NCI-H2029 (cell line): Measurements from ENCODE around the gene BLM.
A peak's percentile ranks its signal among the peaks of the same experiment; 100 is the strongest.
"Not testable (repeated sequence)": the region's sequence is repeated elsewhere in the genome, so short reads cannot be mapped to it uniquely, and the experiment has no call there.

Source experiments
- DNase-seq: peaks from one replicate; lab custom pipeline; 2025; lab: John Stamatoyannopoulos, UW

BLM gene

GRCh38 chr15:90822204-90822955, 105.2 kb downstream of the BLM start:
- DNase-seq: no peak

- DNase-seq: no peak
Measured at GRCh38 chr15:90823455-90823974, 106.4 kb downstream of the BLM start.

GRCh38 chr15:90825115-90825899, 108.2 kb downstream of the BLM start:
- DNase-seq: not testable (repeated sequence)

GRCh38 chr15:90826206-90826885, 109.2 kb downstream of the BLM start:
- not testable (repeated sequence) for DNase-seq

- DNase-seq: no peak
Measured at GRCh38 chr15:90826886-90827435, 109.8 kb downstream of the BLM start.

- DNase-seq: no peak
Measured at GRCh38 chr15:90828111-90828510, 111.0 kb downstream of the BLM start.

GRCh38 chr15:90829126-90829525, 112.0 kb downstream of the BLM start:
- DNase-seq: no peak

GRCh38 chr15:90829942-90830440, 112.8 kb downstream of the BLM start:
- DNase-seq: no peak

- no peak for DNase-seq
Measured at GRCh38 chr15:90834626-90835025, 117.5 kb downstream of the BLM start.

GRCh38 chr15:90836296-90836871, 119.2 kb downstream of the BLM start:
- DNase-seq: no peak

GRCh38 chr15:90837094-90837493, 119.9 kb downstream of the BLM start:
- DNase-seq: no peak

GRCh38 chr15:90838139-90838538, 121.0 kb downstream of the BLM start:
- no peak for DNase-seq

- no peak for DNase-seq
Measured at GRCh38 chr15:90838544-90838943, 121.4 kb downstream of the BLM start.

- DNase-seq: peak; percentile 26
Measured at GRCh38 chr15:90839187-90840071, 122.3 kb downstream of the BLM start.

- DNase-seq: no peak
Measured at GRCh38 chr15:90840157-90840855, 123.2 kb downstream of the BLM start.

- DNase-seq: no peak
Measured at GRCh38 chr15:90840954-90841353, 123.8 kb downstream of the BLM start.

GRCh38 chr15:90844696-90845095, 127.5 kb downstream of the BLM start:
- no peak for DNase-seq

- DNase-seq: no peak
Measured at GRCh38 chr15:90845201-90845949, 128.2 kb downstream of the BLM start.

- not testable (repeated sequence) for DNase-seq
Measured at GRCh38 chr15:90849424-90849823, 132.3 kb downstream of the BLM start.
